GM19025 (cell line): ENCODE data around the gene TMEM37.
A peak's percentile ranks its signal among the peaks of the same experiment; 100 is the strongest.

Source experiments
- ATAC-seq: cut with Tn5 transposase; IDR thresholded peaks from one replicate; pipeline ENCODE4 v1.9.1; 2021; ENCODE audit warnings: mild to moderate bottlenecking, low read depth, moderate library complexity; ENCODE audit not compliant: unreplicated experiment

The TMEM37 gene

DNA sequence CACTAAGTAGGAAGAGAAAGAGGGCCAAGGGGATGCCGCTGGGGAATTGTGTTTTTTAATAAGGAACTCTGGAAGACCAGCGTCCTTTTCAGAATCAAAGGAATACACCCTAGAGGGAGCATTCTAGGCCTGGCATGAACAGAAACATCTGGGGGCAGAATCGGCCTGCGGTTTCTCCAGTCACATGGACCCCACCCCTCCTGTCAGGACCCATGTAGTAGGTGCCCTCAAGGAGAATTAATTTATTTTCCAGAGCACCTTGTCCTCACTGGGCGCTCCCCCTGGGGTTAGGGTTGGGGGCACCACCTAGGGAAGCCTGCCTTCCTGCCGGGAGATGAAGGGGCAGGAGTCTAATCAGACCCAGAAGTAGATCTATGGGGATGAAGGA is 44.2 kb downstream of the TMEM37 start:
- ATAC-seq = no peak

DNA sequence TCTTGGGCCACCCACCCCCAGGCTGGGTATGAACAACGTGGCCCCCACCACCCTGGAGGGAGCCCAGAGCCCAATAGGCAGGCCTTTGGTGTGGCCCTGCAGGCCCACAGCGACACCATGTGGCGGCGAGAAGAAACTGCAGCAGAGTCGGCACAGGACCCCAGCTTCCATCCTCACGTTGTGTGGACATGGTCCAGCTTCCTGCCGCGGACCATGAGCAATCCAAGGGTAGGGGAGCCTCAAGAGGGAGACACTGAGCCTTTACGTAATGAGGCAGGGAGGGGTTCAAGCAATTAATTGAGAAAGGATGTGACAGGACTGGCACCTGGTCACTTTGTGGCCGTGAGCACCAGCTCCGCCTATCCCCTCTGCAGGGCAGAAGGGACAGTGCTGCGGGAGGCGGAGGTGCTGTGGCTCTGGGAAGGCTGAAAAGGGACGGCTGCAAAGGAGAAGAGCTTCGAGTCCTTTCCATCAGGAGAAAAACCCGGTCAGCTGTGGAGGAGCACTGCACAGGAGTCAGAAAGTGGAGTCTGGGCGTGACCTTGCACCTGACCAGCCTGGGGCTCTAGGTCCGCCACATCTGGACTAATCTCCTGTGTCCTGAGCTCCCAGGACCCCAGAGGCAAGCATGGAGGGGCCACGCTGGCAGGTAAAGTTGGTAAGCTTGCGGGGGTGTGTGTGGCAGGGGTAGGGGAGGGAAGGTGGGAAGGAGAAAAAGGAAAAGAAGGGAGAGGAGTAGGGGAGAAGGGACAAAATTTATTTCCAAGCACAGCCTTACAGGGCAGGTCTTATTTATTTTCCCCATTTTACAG is 44.9 kb downstream of the TMEM37 start:
- peak; percentile 62 for ATAC-seq

DNA sequence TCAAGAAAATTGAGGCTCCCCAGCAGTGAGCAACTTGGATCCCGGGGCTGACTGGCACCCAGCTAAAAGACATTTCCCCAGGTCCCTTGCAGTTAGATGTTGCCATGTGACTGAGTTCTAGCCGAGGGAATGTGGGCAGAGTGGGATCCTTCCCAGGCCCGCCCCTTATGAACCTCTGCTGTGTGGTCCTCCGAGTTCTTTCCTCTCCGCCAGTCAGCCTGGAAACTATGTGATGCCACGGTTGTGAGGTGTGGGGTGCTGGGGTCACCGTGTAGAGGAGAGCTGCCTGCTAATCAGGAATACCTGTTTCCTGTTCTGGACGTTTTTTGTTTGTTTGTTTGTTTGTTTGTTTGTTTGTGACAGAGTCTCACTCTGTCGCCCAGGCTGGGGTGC is 45.5 kb downstream of the TMEM37 start:
- ATAC-seq = no peak

DNA sequence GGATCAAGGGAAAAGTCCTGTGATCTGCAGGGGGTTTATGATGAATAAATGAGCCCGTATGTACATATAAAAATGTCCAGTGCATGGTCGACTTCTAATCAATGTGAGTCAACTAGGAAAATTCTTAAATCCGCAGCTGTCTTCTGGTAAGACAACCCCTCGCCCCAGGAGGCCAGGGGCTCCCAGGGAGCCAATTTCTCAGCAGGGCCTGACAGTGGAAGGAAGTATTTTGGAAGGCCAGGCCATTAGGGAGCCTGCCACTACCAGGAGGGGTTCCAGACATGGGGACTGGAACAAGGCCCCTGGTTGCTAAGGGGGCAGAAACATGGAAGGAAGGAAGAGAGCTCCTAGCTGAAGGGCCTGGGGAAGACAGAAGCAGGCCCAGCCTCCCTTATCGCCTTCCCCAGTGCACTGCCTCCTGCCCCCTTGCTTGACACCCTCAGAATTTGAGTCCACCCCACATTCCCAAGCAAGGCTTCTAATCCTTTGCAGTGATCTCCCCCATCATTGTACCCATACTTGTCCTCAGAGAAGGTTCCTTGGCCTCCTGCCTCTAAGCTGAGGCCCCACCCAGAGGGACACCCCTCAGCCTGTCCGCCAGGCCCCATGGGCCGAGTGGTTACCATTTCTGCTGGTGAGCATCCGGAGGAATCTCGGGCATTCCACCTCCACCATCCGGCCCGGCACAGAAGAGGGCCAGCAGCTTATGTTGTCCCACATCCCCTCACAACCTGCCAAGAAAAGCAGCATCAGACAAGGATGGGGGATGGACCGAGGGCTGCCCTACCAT is 46.7 kb downstream of the TMEM37 start:
- ATAC-seq = no peak

DNA sequence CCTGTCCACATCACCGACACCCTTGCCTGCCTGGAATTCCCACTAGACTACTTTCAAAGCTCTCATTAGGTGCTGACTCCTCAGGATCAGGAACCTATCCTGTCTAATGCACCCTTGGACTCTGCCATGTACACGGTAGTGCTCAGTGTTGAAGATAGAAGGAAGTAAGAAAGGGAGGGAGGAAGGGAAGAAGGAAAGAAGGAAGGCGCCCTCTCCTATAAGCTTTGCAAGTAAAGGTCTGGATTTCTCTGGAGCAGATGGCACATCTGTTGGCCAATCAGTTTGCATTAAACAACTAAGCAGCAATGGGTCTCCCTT is 47.3 kb downstream of the TMEM37 start:
- no peak for ATAC-seq

DNA sequence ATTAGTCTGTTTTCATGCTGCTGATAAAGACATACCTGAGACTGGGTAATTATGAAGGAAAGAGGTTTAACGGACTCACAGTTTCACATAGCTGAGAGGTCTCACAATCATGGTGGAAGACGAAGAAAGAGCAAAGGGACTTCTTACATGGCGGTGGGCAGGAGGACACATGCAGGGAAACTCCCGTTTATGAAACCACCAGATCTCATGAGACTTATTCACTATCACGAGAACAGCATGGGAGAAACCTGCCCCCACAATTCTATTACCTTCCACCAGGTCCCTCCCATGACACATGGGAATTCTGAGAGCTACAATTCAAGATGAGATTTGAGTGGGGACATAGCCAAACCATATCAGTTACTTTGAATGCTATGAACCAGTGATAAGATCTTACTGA is 48.5 kb downstream of the TMEM37 start:
- ATAC-seq = no peak

DNA sequence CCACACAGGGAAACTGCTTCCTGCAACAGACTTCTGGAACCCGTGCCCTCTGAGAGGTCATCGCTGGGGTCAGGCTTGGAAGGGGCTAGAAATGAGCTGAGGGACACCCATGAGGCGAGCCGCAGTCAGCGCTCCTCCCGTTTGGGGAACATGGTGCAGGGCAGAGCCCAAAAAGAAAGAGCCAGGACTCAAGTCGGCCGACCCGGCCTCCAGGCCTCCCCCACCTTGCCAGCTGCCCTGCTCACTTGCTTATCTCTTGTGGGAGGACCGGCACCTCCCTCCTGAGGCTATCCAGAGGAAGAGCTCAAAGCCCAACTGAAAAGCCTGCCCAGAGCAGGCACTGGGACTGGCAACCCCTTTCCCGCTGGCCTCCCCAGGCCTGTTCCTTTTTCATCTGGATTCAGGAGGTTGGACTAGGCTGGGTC is 49.1 kb downstream of the TMEM37 start:
- ATAC-seq = no peak

DNA sequence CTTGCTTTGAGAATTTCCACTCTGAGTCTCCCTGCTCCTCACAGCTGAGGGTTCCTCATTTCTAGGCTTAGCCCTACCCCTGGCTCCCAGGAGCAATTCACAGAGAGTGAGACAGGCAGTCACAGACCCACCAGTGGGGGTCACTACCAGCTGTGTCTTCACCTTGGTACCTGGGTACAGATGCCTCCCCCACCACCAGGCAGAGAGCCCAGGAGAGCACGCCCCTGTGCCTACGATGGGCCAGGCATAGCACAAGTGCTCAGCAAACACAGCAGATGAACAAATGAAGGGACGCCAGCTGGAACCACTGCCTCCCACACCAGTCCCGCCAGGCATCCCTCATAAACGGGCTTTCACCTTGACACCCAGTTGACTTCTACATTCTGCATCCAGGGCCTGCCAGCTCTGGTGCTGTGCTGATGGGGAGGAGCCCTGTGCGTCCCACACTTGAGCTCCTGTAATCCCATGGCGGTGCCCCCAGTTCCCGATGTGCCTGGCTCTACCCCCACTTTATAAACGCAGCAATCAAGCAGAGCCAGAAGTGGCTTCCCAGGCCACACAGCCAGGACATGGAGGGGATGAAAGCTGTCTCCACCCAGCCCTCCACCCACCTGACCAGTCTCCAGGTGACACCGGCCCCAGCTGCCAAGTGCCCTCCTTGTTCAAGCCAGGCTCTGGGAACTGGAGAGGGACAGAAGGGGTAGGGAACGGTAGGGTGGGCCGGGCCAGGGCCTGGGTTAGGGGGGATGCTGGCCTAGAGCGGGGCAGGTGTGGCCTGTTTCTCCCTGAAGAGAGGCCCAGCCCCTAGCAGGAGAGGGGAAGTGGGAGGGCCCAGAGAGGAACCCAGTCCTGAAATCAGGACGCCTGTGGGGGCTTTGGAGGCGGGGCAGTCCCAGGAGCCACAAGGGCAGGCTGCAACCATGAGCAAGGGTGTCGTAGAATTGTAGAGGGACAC is 50.1 kb downstream of the TMEM37 start:
- no peak for ATAC-seq

DNA sequence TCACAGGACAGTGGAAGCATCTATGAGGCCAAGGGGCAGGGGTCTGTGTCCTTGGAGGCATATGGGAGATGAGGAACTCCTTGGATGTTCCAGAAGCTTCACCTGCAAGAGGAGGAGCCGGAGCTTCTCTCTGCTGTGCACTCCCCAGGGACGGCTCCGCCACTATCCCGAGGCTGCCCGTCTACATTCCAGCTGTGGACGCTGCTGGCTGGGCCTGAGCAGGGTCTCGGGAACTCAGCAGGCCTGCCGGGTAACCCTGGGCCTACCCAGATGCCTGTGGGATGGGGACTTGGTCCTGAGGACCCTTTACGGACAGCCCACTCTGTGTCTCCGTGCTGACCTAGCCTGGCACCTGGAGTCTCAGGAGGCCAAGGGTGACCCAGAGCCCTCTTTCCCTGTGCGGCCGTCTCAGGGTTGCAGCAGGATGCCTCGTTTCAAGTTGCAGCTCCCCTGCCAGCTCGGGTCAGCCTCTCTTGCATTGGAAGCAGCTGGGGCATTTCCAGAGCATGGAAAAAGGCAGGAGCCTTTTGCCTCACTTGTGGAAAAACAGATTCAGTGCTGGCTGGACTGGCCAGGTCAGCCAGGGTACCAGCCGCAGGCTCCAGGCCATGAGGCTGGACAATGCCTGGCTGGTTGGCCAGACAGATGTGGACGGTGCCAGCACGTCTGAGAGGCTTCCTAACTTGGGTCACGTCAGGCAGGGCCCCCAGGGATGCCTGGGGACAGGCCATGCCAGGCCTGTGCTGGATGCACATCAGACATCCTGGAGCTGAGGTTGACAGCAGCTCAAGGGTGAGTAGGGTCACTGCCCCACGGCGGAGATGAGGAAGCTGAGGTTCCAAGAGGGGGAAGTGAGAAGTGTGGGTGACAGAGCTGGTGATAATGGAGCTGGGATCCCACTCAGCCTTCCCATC is 51.1 kb downstream of the TMEM37 start:
- no peak for ATAC-seq

DNA sequence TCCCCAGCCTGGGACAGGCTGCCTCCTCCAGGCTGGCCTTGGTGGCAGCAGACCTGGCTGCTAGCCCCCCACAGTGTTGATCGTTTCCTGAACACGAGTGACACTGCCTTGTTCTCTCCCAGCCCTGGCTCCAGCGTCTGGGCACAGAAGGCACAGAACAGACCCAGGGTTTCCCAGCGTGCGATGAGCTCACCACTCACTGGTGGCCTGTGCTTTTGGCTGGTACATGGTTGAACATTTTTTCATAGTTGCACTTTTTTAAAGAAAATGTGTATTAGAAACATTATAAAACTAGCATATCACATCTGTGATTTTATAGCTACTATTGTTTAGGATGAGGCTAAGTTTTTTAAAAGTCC is 51.7 kb downstream of the TMEM37 start:
- no peak for ATAC-seq

DNA sequence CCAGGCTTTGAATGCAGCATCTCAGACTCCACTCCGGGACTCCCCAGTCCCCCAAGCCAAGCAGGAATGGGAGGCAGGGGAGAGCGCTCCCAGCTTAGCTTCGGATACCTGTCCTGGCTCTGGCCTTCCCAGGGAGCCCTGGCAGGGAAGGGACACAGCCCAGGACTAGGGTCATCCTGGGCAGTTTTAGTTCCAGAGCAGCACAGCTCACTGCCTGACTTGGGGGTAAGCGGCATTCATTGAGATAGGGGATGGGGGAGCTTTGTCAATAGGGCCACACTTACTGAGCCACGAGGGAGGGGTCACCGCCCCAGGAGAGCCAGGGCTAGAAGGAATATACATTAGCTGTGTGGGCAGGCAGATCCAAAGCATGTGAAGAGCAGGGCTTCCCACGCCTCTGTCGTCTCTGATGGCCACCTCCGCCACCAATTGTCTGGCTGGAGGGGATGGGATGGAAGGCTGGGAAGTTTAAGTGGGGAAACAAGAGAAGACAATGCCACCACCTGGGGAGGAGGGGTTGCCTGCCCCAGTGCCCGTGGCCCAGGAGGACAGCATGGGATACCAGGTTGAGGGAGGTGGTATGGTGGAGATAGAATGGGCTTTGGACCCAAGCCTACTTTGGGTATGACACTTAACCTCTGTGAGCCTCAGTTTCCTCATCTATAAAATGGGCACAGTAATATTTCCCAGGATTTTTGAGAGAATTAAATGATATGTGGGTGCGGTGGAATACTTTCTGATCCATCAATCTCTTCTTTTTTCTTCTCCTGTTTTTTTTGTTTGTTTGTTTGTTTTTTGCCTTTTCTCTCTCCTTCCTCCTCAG is 52.5 kb downstream of the TMEM37 start:
- no peak for ATAC-seq

DNA sequence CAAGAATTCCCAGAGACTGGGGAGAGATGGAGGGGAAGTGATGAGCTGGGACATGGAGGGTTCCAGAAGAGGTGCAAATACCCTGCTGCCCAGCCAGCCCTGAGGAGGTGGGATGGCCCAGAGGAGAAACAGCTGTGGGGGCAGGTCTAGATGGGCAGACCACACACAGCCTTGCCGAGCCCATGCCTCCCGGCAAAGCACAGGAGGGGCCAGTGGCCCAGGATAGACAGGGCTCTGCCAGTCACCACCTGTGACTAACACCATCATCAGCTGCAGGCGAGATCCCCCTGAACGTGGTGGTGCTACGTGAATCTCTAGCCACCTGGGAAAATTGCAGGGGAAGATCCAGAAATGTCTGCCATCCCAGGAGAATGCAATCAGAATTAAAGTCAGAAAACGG is 53.2 kb downstream of the TMEM37 start:
- no peak for ATAC-seq

DNA sequence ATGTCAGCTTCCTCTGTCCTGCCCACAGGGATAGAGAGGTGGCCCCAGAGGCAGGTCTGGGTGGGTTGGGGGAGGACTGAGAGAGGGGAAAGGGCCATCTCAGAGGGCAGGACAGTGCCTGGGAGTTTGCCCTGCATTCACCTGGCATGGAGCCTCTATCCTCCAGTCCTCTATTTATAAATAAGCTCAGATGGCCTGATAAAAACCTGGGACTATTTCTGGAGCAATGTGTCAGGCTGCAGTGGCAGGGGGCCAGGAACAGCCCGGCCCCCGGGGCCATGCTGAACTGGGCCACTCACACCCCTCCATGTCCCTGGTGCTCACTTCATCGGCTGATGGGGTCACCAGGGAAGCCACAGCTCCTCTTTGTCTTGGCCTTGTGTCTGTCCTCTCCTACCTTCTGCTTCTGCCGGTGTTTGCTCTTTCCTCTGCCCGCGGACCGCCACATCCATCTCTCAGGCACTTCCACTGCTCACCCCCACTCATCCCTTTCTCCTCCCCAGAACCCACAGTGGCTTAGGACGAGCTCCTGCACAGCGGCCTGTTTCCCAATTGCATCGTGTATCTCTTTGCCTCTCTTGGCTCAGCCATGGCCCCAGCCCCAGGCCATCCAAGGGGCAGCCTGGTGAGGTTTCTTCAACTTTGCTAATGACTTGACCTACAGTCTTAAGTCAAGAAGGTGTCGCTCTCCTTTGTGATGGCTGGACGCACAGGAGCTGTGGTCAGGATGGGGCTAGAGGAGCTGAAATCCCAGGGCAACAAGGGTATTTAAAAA is 53.9 kb downstream of the TMEM37 start:
- ATAC-seq = no peak

DNA sequence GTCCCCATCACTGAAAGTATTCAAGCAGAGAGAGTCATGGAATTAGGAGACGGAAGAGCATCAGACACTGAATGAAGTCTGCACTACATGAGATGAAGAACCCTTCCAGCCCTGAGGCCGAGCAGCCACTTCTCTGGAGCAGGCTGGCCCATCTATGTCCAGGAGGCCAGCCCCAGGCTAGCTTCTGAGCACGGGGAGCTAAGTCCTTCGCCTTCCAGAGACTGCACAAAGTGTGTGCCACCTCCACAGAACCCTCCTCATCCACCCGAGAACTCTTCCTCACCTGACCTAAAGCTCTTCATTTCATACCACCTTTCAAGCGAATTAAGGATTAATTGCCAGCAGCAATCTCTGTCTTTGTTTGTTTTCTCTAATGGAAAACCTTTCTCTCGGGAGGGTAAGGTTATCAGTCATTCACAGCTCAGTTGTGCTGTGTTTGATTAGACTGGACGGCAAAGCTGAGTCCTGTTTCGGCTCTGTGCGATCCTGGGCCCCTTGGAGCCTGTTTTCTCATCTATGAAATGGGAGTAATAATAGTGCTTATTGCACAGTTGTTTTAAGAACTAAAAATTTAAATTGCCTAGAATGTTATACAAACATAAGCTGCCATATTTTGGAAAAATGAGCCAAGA is 54.7 kb downstream of the TMEM37 start:
- ATAC-seq = no peak

DNA sequence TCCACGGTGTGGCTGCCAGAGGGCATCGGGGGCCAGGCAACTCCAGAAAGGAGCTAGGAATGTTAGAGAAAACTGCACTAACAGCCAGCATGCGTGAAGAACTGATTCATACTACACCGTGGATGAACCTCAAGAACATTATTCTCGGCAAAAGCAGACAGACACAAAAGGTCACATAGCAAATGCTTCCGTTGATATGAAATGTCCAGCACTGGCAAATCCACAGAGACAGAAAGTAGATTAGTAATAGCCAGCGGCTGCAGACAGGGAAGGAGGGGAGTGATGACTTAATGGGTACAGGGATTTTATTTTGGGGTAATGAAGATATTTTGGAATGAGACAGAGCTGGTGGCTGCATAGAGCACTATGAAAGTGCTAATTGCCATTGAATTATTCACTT is 55.2 kb downstream of the TMEM37 start:
- no peak for ATAC-seq

DNA sequence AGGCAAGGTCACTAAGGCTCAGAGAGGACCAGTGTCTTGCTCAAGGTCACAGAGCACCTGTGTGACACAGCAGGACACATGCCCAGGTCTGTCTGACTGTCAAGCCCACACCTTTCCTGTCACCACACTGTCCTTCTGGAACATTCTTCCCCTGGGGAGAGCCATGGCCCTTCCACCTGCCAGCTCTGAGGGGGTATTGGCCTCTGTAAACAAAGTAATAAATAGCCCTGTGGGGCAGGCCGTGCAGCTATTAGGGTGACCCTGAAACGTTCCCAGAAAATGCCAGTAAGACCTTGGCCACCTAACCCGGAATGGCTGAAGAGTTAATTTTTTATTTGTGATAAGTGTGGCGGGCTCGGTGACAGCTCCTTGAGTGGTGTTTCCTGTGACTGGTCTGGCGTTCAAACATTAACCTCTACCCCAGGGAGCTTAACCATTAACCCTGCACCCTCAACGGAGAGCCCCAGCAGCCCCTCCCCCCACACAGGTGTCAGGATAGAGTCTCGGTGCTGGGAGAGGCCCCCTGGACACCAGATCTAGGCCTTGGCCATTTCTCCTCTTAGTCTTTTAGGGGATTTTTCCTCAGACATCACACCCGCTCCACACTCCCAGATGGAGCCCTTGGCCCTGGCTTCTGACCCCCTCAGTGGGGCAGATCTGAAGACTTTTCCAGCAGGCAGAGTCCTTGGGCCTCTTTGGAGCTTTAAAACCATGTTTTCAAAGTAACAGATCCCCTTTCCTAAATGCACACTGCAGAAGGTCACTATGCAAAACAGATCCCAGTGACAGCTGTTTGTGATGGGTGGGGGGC is 56.0 kb downstream of the TMEM37 start:
- ATAC-seq = peak; percentile 80
